Thyroid gland (tissue), 4 donors: ENCODE measurements around the gene GLYR1. TPM values are rescaled to one million over a fixed set of nuclear protein-coding genes. Genes with fewer than 3 reads are reported as not detected.
A peak's percentile ranks its signal among the peaks of the same experiment; 100 is the strongest.

ENCODE experiments used
- DNase-seq, 2 donors: peaks; one replicate each; pipeline ENCODE4 v3.0.0-alpha.2; 2019
- H3K27ac ChIP-seq, 3 donors: fragments of 200-600 bp; sonication (generic); 1 replicate in 2 of 3; 2 replicates in 1 of 3; pipeline ENCODE4 v1.5.1; 2016 to 2019; ENCODE audit warnings: mild to moderate bottlenecking in 1 of 3, moderate library complexity in 1 of 3
- H3K27me3 ChIP-seq: fragments of 200-600 bp; sonication (generic); one replicate; pipeline ENCODE4 v1.5.1; 2019
- H3K36me3 ChIP-seq, 2 donors: fragments of 200-600 bp; sonication (generic); one replicate each; pipeline ENCODE4 v1.5.1; 2016 to 2019
- H3K4me1 ChIP-seq, 2 donors: fragments of 200-600 bp; sonication (generic); one replicate each; pipeline ENCODE4 v1.5.1; 2017 to 2019
- H3K4me3 ChIP-seq, 3 donors: fragments of 200-600 bp; sonication (generic); replicated peaks in 1 of 3; 1 replicate in 2 of 3; 2 replicates in 1 of 3; pipeline ENCODE4 v1.5.1; 2016; ENCODE audit warnings: mild to moderate bottlenecking in 1 of 3
- H3K9me3 ChIP-seq: fragments of 200-600 bp; sonication (generic); one replicate; pipeline ENCODE4 v1.5.1; 2017
- CTCF ChIP-seq, 6 experiments: fragments of 200-600 bp in 3 of 6; fragments of 450-650 bp in 3 of 6; sonication (generic) in 3 of 6; IDR thresholded peaks; one replicate each; pipeline ENCODE4 v1.5.1; 2016 to 2019; ENCODE audit warnings: antibody characterized with exemption in 6 of 6, mild to moderate bottlenecking in 2 of 6, inconsistent platforms in 1 of 6, moderate library complexity in 1 of 6
- POLR2A ChIP-seq, 2 donors: fragments of 450-650 bp; IDR thresholded peaks; one replicate each; pipeline ENCODE4 v1.6.1; 2017; ENCODE audit warnings: antibody characterized with exemption in 2 of 2, mild to moderate bottlenecking in 2 of 2, moderate library complexity in 1 of 2
- WGBS, 2 donors: methylation state at CpG; one replicate each; pipeline ENCODE4 v1.1.5; 2017; 5-methylcytosine and 5-hydroxymethylcytosine counted together
- intact Hi-C: fragments of 100-400 bp; cut with DNase I; formaldehyde crosslinking; loops from one replicate; pipeline ENCODE4 v1.15.1; 2023
- total RNA-seq, 4 donors: library from RNA; depleted of rRNA; stranded (reverse); fragments of >200 nt; gene quantifications; one replicate each; pipeline ENCODE4 v1.2.3, GENCODE V29; 2016

GLYR1 gene
- total RNA-seq, 4 donors from 2014 or later, result 43.1 to 89.2 (median 75.5) TPM

GRCh38 chr16:4871071-4871470, 24.0 kb upstream of the GLYR1 start:
- H3K4me1 ChIP-seq, result peaks cover 26 to 38% of the 10 kb centered on the region in 2 donors
- 80 to 93% methylated on average over 4 of the region's 4 CpGs for WGBS, 2 donors
- H3K9me3 ChIP-seq, result no peaks in the 10 kb centered on the region
- no peak overlapping the region for H3K27ac ChIP-seq
- no peaks in the 10 kb centered on the region for H3K27me3 ChIP-seq
- peaks cover 43 to 50% of the 10 kb centered on the region in 2 donors for H3K36me3 ChIP-seq
- intact Hi-C loops, result no loop called here
- no peak for DNase-seq
- H3K4me3 ChIP-seq, result no peak overlapping the region
- TF ChIP-seq POLR2A (IDR thresholded peaks at IDR 0.05) (no peak), CTCF (IDR thresholded peaks at IDR 0.05) (no peak)

- intact Hi-C loops, result no loop called here
- 65 to 80% methylated on average over 14 to 17 of the region's 21 CpGs for WGBS, 2 donors
Observed at GRCh38 chr16:4870138-4870671, 23.1 kb upstream of the GLYR1 start.

GRCh38 chr16:4869147-4869805, 22.2 kb upstream of the GLYR1 start:
- intact Hi-C loops, result no loop called here
- Histone ChIP-seq H3K4me3 (no peak overlapping the region), H3K36me3 (peaks cover 28 to 33% of the 10 kb centered on the region in 2 donors), H3K4me1 (peaks cover 26 to 38% of the 10 kb centered on the region in 2 donors), H3K27me3 (no peaks in the 10 kb centered on the region), H3K9me3 (no peaks in the 10 kb centered on the region), H3K27ac (peak overlapping the region; percentile 30 to 50 (median 50))
- peak; percentile 92 for DNase-seq
- WGBS, 2 donors, result 56 to 69% methylated on average over 13 of the region's 13 CpGs
- TF ChIP-seq POLR2A (IDR thresholded peaks at IDR 0.05) (no peak), CTCF (IDR thresholded peaks at IDR 0.05) (peak in 1 of 6 experiments; percentile 3)

More at GRCh38 chr16:4870138-4870671, 23.1 kb upstream of the GLYR1 start:
- peaks cover 37 to 43% of the 10 kb centered on the region in 2 donors for H3K36me3 ChIP-seq
- no peaks in the 10 kb centered on the region for H3K27me3 ChIP-seq
- H3K9me3 ChIP-seq, result no peaks in the 10 kb centered on the region
- TF ChIP-seq CTCF (IDR thresholded peaks at IDR 0.05), result no peak
- no peak for TF ChIP-seq POLR2A (IDR thresholded peaks at IDR 0.05)
- peak; percentile 76 to 87 for DNase-seq
- H3K4me3 ChIP-seq, result no peak overlapping the region
- peaks cover 26 to 38% of the 10 kb centered on the region in 2 donors for H3K4me1 ChIP-seq
- peak overlapping the region in 2 of 3 donors; percentile 50 for H3K27ac ChIP-seq

- H3K9me3 ChIP-seq, result no peaks in the 10 kb centered on the region
- TF ChIP-seq CTCF (IDR thresholded peaks at IDR 0.05), result no peak
- no peak for TF ChIP-seq POLR2A (IDR thresholded peaks at IDR 0.05)
- no peak for DNase-seq
- intact Hi-C loops, result no loop called here
- H3K4me3 ChIP-seq, result no peak overlapping the region
- peak overlapping the region in 1 of 3 donors; percentile 30 for H3K27ac ChIP-seq
- H3K4me1 ChIP-seq, result peaks cover 26 to 35% of the 10 kb centered on the region in 2 donors
- WGBS, 2 donors, result 95 to 97% methylated on average over 7 of the region's 7 CpGs
- H3K36me3 ChIP-seq, result peaks cover 24 to 30% of the 10 kb centered on the region in 2 donors
- H3K27me3 ChIP-seq, result no peaks in the 10 kb centered on the region
Observed at GRCh38 chr16:4868535-4868934, 21.4 kb upstream of the GLYR1 start.

- 84 to 92% methylated on average over 5 of the region's 5 CpGs for WGBS, 2 donors
- intact Hi-C loops, result no loop called here
- Histone ChIP-seq H3K27ac (no peak overlapping the region), H3K4me3 (no peak overlapping the region), H3K36me3 (peaks cover 19 to 27% of the 10 kb centered on the region in 2 donors), H3K9me3 (no peaks in the 10 kb centered on the region), H3K27me3 (no peaks in the 10 kb centered on the region), H3K4me1 (peaks cover 26 to 34% of the 10 kb centered on the region in 2 donors)
- TF ChIP-seq CTCF (IDR thresholded peaks at IDR 0.05) (no peak), POLR2A (IDR thresholded peaks at IDR 0.05) (no peak)
- no peak for DNase-seq
Observed at GRCh38 chr16:4868026-4868425, 20.9 kb upstream of the GLYR1 start.
